GM12878 (cell line): Measurements from ENCODE around the gene CD58. TPM values are rescaled to one million over a fixed set of nuclear protein-coding genes. Genes with fewer than 3 reads are reported as not detected.

Source experiments
- ATAC-seq: fragments of 200-7000 bp; cut with Tn5 transposase; 3 replicates; pipeline ENCODE4 v1.9.1; 2020; ENCODE audit warnings: mild to moderate bottlenecking, moderate library complexity
- BruUV-seq: library from RNA; stranded (reverse); fragments of 400-500 nt; replicated peaks from 2 replicates; lab custom pipeline; 2021; lab: Mats Ljungman, UMichigan
- CTCF ChIA-PET: fragments of 300-600 bp; sonication (Branson Sonifier 250); formaldehyde crosslinking; extraction: SDS; loops from one replicate; lab custom pipeline; 2021; ENCODE audit warnings: inconsistent platforms; lab: Yijun Ruan, JAX
- POLR2A ChIA-PET: fragments of 350-600 bp; formaldehyde crosslinking; extraction: SDS; loops from one replicate; lab custom pipeline; 2021; ENCODE audit warnings: inconsistent platforms; lab: Charles Lee
- RAD21 ChIA-PET: fragments of 300-600 bp; sonication (Branson Sonifier 250); formaldehyde crosslinking; loops from one replicate; lab custom pipeline; 2023; ENCODE audit warnings: antibody characterized with exemption; ENCODE audit not compliant: unreplicated experiment; lab: Charles Lee
- SMC1A ChIA-PET: fragments of 300-600 bp; sonication (Branson Sonifier 250); formaldehyde crosslinking; loops from one replicate; lab custom pipeline; 2023; ENCODE audit not compliant: unreplicated experiment, uncharacterized antibody; lab: Charles Lee
- DNase-seq: peaks from one replicate; pipeline ENCODE4 v3.0.0-alpha.2; 2011; ENCODE audit warnings: low read depth, low spot score
- FAIRE-seq: peaks from 3 replicates; lab custom pipeline; 2011; peaks lifted over from hg19 to GRCh38; lab: Jason Lieb, UNC
- H2AFZ ChIP-seq: 2 replicates; pipeline ENCODE4 v1.6.0; 2011; ENCODE audit warnings: low read depth, low read length, control low read depth; ENCODE audit not compliant: control insufficient read depth
- H3K27ac ChIP-seq: 2 replicates; pipeline ENCODE4 v1.5.1; 2011; ENCODE audit warnings: control low read depth; ENCODE audit not compliant: control insufficient read depth, insufficient read depth
- H3K27me3 ChIP-seq, 2 experiments: replicated peaks in 1 of 2; 2 replicates each; pipeline versions ENCODE4 v1.6.0 to v1.6.1; 2011; ENCODE audit warnings: low read length in 1 of 2; ENCODE audit not compliant: control insufficient read depth in 2 of 2, insufficient read depth in 2 of 2
- H3K36me3 ChIP-seq, 2 experiments: 2 replicates each; pipeline ENCODE4 v1.5.1; 2011; ENCODE audit warnings: low read length in 1 of 2; ENCODE audit not compliant: control insufficient read depth in 2 of 2, insufficient read depth in 2 of 2
- H3K4me1 ChIP-seq: 2 replicates; pipeline ENCODE4 v1.6.1; 2011; ENCODE audit warnings: mild to moderate bottlenecking, low read length, moderate library complexity, mixed read lengths; ENCODE audit not compliant: control insufficient read depth, insufficient read depth
- H3K4me2 ChIP-seq: 2 replicates; pipeline ENCODE4 v1.6.0; 2011; ENCODE audit warnings: control low read depth; ENCODE audit not compliant: control insufficient read depth, insufficient read depth
- H3K4me3 ChIP-seq: fragments of 200-600 bp; sonication (generic); 2 replicates; pipeline ENCODE4 v1.5.1; 2016
- H3K79me2 ChIP-seq: 2 replicates; pipeline ENCODE4 v1.6.0; 2011; ENCODE audit warnings: low read length; ENCODE audit not compliant: control insufficient read depth, insufficient read depth
- H3K9ac ChIP-seq: 2 replicates; pipeline ENCODE4 v1.8.0; 2011; ENCODE audit warnings: low read length, control low read depth, mixed read lengths; ENCODE audit not compliant: control insufficient read depth, insufficient read depth
- H3K9me3 ChIP-seq: replicated peaks from 3 replicates; pipeline ENCODE4 v1.5.1; 2011; ENCODE audit warnings: mild to moderate bottlenecking, low read length; ENCODE audit not compliant: control insufficient read depth, insufficient read depth
- H4K20me1 ChIP-seq: 2 replicates; pipeline ENCODE4 v1.6.0; 2011; ENCODE audit not compliant: control insufficient read depth, insufficient read depth
- BMI1 ChIP-seq: fragments of 450-650 bp; IDR thresholded peaks from 2 replicates; pipeline ENCODE4 v1.6.1; 2016; ENCODE audit warnings: mild to moderate bottlenecking, moderate library complexity, borderline replicate concordance
- EZH2 ChIP-seq: IDR thresholded peaks from 2 replicates; pipeline ENCODE4 v1.6.1; 2012; ENCODE audit warnings: low read depth, mild to moderate bottlenecking, control low read depth, inconsistent platforms, low read length, borderline replicate concordance; ENCODE audit not compliant: control insufficient read depth
- HDAC2 ChIP-seq: fragments of 200-600 bp; sonication (generic); IDR thresholded peaks from 2 replicates; pipeline ENCODE4 v1.6.1; 2017
- HDAC6 ChIP-seq: fragments of 200-600 bp; sonication (generic); IDR thresholded peaks from one replicate; pipeline ENCODE4 v1.8.0; 2017; ENCODE audit warnings: antibody characterized with exemption; ENCODE audit not compliant: unreplicated experiment
- WGBS: methylation state at CpG from one replicate; pipeline ENCODE4 v1.1.6; 2016; ENCODE audit warnings: low lambda C conversion rate; ENCODE audit not compliant: insufficient replicate concordance, insufficient coverage; ENCODE audit errors: missing lambda C conversion rate; 5-methylcytosine and 5-hydroxymethylcytosine counted together
- in situ Hi-C: fragments of 300-500 bp; cut with MboI; formaldehyde crosslinking; loops from 9 replicates; pipeline ENCODE4 v1.14.3; 2018; ENCODE audit warnings: mixed read lengths
- intact Hi-C: fragments of 100-400 bp; cut with micrococcal nuclease; formaldehyde crosslinking; loops from one replicate; pipeline ENCODE4 v1.14.2; 2022; ENCODE audit not compliant: unreplicated experiment
- polyA plus RNA-seq, 11 experiments: library from polyadenylated mRNA; depleted of rRNA in 4 of 11; unstranded in 6 of 11; stranded (reverse) in 5 of 11; fragments of >200 nt; fragmentation: Nextera tagmentation in 4 of 11; fragmentation: Illumina TruSeq in 1 of 11; extraction: Ambion mirVana in 4 of 11; extraction: Trizol in 1 of 11; gene quantifications; 1 replicate in 1 of 11; 2 replicates in 10 of 11; pipeline versions ENCODE4 v1.2.1 to v1.2.3, GENCODE V29; 2011 to 2016; ENCODE audit warnings: inconsistent platforms in 2 of 11, missing spikeins in 2 of 11, low read depth in 1 of 11
- total RNA-seq, 4 experiments: library from RNA; depleted of rRNA in 3 of 4; stranded (reverse); fragments of >200 nt in 3 of 4; fragmentation: Illumina TruSeq in 1 of 4; extraction: Trizol in 1 of 4; gene quantifications; 2 replicates each; pipeline versions ENCODE4 v1.2.1 to v1.2.3, GENCODE V29; 2013 to 2021
- TF ChIP-seq, protein P1 (sequence below): IDR thresholded peaks from 2 replicates; pipeline ENCODE4 v1.6.1; 2011; ENCODE audit warnings: borderline replicate concordance, low read depth, mild to moderate bottlenecking, moderate library complexity, low read length; ENCODE audit not compliant: insufficient read depth, poor library complexity, severe bottlenecking

CD58 gene
- total and polyA plus RNA-seq, 10 of the 15 experiments (the other 5 are each of a cell fraction or from before 2014, with no cell fraction given): 70.4 to 252 (median 129) TPM

DNA sequence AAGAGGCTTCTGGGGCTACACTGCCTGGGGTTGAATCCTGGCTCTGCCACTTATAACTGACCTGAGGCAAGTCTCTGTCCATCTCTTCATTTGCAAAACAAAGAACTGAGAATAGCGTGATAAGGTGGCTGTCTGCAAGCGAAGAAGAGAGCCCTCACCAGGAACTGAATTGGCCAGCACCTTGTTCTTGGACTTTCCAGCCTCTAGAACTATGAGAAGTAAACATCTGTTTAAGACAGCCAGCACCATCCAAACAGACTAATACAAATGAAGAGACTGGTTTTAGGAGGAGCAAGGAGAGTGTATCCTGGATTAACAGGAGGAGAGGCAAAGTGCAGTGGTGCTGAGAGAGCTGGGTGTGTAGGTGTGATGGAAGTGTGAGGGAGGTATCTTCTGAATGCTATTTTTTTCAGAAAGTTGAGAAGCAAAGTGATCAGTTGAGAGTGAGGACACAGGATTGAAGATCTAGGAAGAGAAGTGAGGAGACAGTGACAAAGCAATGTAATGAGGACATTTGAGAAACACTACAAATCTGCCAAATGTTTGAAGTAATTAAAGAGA is 59.3 kb downstream of the CD58 start:
- no peaks in the 10 kb centered on the region for H4K20me1 ChIP-seq
- ChIA-PET CTCF (no interaction called here), POLR2A (interaction anchor here (0.5 to 4.9 kb wide), 4 partner anchors 13 to 143 kb away, joined by 3 to 41 read pairs (median 3); partner anchors contain the start of gene CD58), RAD21 (interaction anchor here (1.2 kb wide), 1 partner anchor 28 kb away, joined by 3 read pairs; no protein-coding TSS in a partner anchor), SMC1A (interaction anchor here (0.9 to 1.2 kb wide), 3 partner anchors 13 to 57 kb away, joined by 3 read pairs; no protein-coding TSS in a partner anchor)
- DNase-seq (no peak), FAIRE-seq (no peak), ATAC-seq (no peak)
- H3K27ac ChIP-seq: no peak overlapping the region
- no TSS peak for BruUV-seq
- H2AFZ ChIP-seq: no peak overlapping the region
- H3K4me1 ChIP-seq: peaks cover 56% of the 10 kb centered on the region
- no peak overlapping the region for H3K4me3 ChIP-seq
- in situ Hi-C loops: no loop called here
- intact Hi-C loops: no loop called here
- no peaks in the 10 kb centered on the region for H3K27me3 ChIP-seq
- no peak overlapping the region for H3K4me2 ChIP-seq
- H3K79me2 ChIP-seq: no peaks in the 10 kb centered on the region; the same call in 1 of the 2 replicates
- no peaks in the 10 kb centered on the region; the same call in 2 of the 3 replicates for H3K9me3 ChIP-seq
- no peak for TF ChIP-seq BMI1
- TF ChIP-seq HDAC2: no peak
- no peak for TF ChIP-seq HDAC6
- no peak for TF ChIP-seq EZH2
- TF ChIP-seq, protein P1, sequence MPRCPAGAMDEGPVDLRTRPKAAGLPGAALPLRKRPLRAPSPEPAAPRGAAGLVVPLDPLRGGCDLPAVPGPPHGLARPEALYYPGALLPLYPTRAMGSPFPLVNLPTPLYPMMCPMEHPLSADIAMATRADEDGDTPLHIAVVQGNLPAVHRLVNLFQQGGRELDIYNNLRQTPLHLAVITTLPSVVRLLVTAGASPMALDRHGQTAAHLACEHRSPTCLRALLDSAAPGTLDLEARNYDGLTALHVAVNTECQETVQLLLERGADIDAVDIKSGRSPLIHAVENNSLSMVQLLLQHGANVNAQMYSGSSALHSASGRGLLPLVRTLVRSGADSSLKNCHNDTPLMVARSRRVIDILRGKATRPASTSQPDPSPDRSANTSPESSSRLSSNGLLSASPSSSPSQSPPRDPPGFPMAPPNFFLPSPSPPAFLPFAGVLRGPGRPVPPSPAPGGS: peak; percentile 6
- peaks cover 6 to 11% of the 10 kb centered on the region in 2 experiments for H3K36me3 ChIP-seq
- H3K9ac ChIP-seq: no peak overlapping the region
- 49% methylated on average over 2 of the region's 2 CpGs for WGBS
